GM12878 (cell line): ENCODE data around the gene TRIM56. TPM values are rescaled to one million over a fixed set of nuclear protein-coding genes. Genes with fewer than 3 reads are reported as not detected.

ENCODE experiments used
- BHLHE40 ChIP-seq, 2 experiments: fragments of 450-650 bp in 1 of 2; IDR thresholded peaks; 2 replicates each; pipeline ENCODE4 v1.6.1; 2011 to 2017; ENCODE audit warnings: low read depth in 2 of 2, borderline replicate concordance in 1 of 2, improper control_type of control experiment in 1 of 2, low read length in 1 of 2, mild to moderate bottlenecking in 1 of 2
- CHD1 ChIP-seq: IDR thresholded peaks from 2 replicates; pipeline ENCODE4 v1.6.1; 2012; ENCODE audit warnings: low read depth, low read length, improper control_type of control experiment
- CHD4 ChIP-seq: fragments of 200-600 bp; sonication (generic); IDR thresholded peaks from 2 replicates; pipeline ENCODE4 v1.6.1; 2016; ENCODE audit warnings: mild to moderate bottlenecking
- E2F8 ChIP-seq: fragments of 450-650 bp; IDR thresholded peaks from 2 replicates; pipeline ENCODE4 v1.6.1; 2018; ENCODE audit warnings: mild to moderate bottlenecking, low read depth, moderate library complexity; ENCODE audit not compliant: partially characterized antibody
- EED ChIP-seq: sonication (generic); IDR thresholded peaks from 2 replicates; pipeline ENCODE4 v1.6.1; 2016; ENCODE audit warnings: antibody characterized with exemption, low read depth
- IRF4 ChIP-seq: IDR thresholded peaks from 2 replicates; pipeline ENCODE4 v1.6.1; 2011; ENCODE audit warnings: low read depth, low read length
- MEF2B ChIP-seq: fragments of 450-650 bp; IDR thresholded peaks from 2 replicates; pipeline ENCODE4 v1.6.1; 2018; ENCODE audit warnings: mild to moderate bottlenecking, moderate library complexity; ENCODE audit not compliant: partially characterized antibody, poor library complexity, severe bottlenecking
- NBN ChIP-seq: fragments of 450-650 bp; IDR thresholded peaks from 2 replicates; pipeline ENCODE4 v1.6.1; 2016
- PAX8 ChIP-seq: fragments of 450-650 bp; IDR thresholded peaks from 2 replicates; pipeline ENCODE4 v1.6.1; 2017; ENCODE audit warnings: mild to moderate bottlenecking, moderate library complexity
- POLR2A ChIP-seq: IDR thresholded peaks from 2 replicates; pipeline ENCODE4 v1.6.1; 2011; ENCODE audit warnings: low read depth, mild to moderate bottlenecking, low read length
- POU2F2 ChIP-seq: IDR thresholded peaks from 3 replicates; pipeline ENCODE4 v1.6.1; 2011; ENCODE audit warnings: low read depth, mild to moderate bottlenecking, low read length, borderline replicate concordance
- RAD21 ChIP-seq: IDR thresholded peaks from 2 replicates; pipeline ENCODE4 v1.6.1; 2011; ENCODE audit warnings: mild to moderate bottlenecking, low read depth, low read length, moderate library complexity; ENCODE audit not compliant: insufficient read depth
- RAD51 ChIP-seq: fragments of 450-650 bp; IDR thresholded peaks from 2 replicates; pipeline ENCODE4 v1.6.1; 2016; ENCODE audit warnings: moderate library complexity, mild to moderate bottlenecking, inconsistent platforms
- RB1 ChIP-seq: fragments of 450-650 bp; formaldehyde crosslinking; IDR thresholded peaks from 2 replicates; pipeline ENCODE4 v1.6.1; 2017; ENCODE audit warnings: mild to moderate bottlenecking, borderline replicate concordance
- RFX5 ChIP-seq: IDR thresholded peaks from 2 replicates; pipeline ENCODE4 v1.6.1; 2011; ENCODE audit warnings: low read depth, low read length, improper control_type of control experiment
- RUNX3 ChIP-seq: IDR thresholded peaks from 2 replicates; pipeline ENCODE4 v1.6.1; 2012; ENCODE audit warnings: low read length, inconsistent platforms
- SIN3A ChIP-seq: IDR thresholded peaks from 2 replicates; pipeline ENCODE4 v1.6.1; 2012; ENCODE audit warnings: low read depth, low read length, improper control_type of control experiment
- SP1 ChIP-seq: IDR thresholded peaks from one replicate; pipeline ENCODE4 v1.6.1; 2011; ENCODE audit warnings: low read depth, low read length
- SPI1 ChIP-seq: IDR thresholded peaks from 2 replicates; pipeline ENCODE4 v1.6.1; 2011; ENCODE audit warnings: low read depth, mild to moderate bottlenecking, low read length, moderate library complexity, borderline replicate concordance; ENCODE audit not compliant: insufficient read depth
- SRF ChIP-seq, 2 experiments: IDR thresholded peaks; 2 replicates each; pipeline ENCODE4 v1.6.1; 2011; ENCODE audit warnings: low read depth in 2 of 2, low read length in 2 of 2, mild to moderate bottlenecking in 1 of 2, moderate library complexity in 1 of 2
- TAF1 ChIP-seq: IDR thresholded peaks from 2 replicates; pipeline ENCODE4 v1.6.1; 2011; ENCODE audit warnings: mild to moderate bottlenecking, low read depth, low read length, borderline replicate concordance
- YY1 ChIP-seq: IDR thresholded peaks from 2 replicates; pipeline ENCODE4 v1.6.1; 2011; ENCODE audit warnings: low read depth, mild to moderate bottlenecking, low read length
- ZNF622 ChIP-seq: fragments of 450-650 bp; IDR thresholded peaks from 2 replicates; pipeline ENCODE4 v1.6.1; 2017; ENCODE audit warnings: mild to moderate bottlenecking, inconsistent platforms
- ZSCAN29 ChIP-seq: fragments of 450-650 bp; IDR thresholded peaks from 2 replicates; pipeline ENCODE4 v1.6.1; 2017; ENCODE audit warnings: mild to moderate bottlenecking, moderate library complexity
- polyA plus RNA-seq, 11 experiments: library from polyadenylated mRNA; depleted of rRNA in 4 of 11; unstranded in 6 of 11; stranded (reverse) in 5 of 11; fragments of >200 nt; fragmentation: Nextera tagmentation in 4 of 11; fragmentation: Illumina TruSeq in 1 of 11; extraction: Ambion mirVana in 4 of 11; extraction: Trizol in 1 of 11; gene quantifications; 1 replicate in 1 of 11; 2 replicates in 10 of 11; pipeline versions ENCODE4 v1.2.1 to v1.2.3, GENCODE V29; 2011 to 2016; ENCODE audit warnings: inconsistent platforms in 2 of 11, missing spikeins in 2 of 11, low read depth in 1 of 11
- total RNA-seq, 4 experiments: library from RNA; depleted of rRNA in 3 of 4; stranded (reverse); fragments of >200 nt in 3 of 4; fragmentation: Illumina TruSeq in 1 of 4; extraction: Trizol in 1 of 4; gene quantifications; 2 replicates each; pipeline versions ENCODE4 v1.2.1 to v1.2.3, GENCODE V29; 2013 to 2021
- TF ChIP-seq, protein P1 (sequence below): IDR thresholded peaks from 2 replicates; pipeline ENCODE4 v1.6.1; 2012; ENCODE audit warnings: improper control_type of control experiment, low read depth, low read length; ENCODE audit not compliant: insufficient replicate concordance
- TF ChIP-seq, protein P2 (sequence below): IDR thresholded peaks from 2 replicates; pipeline ENCODE4 v1.6.1; 2012; ENCODE audit warnings: low read depth, low read length, improper control_type of control experiment

Gene TRIM56
- total and polyA plus RNA-seq, 10 of the 15 experiments (the other 5 are each of a cell fraction or from before 2014, with no cell fraction given) = 3.2 to 37.5 (median 11.8) TPM

DNA sequence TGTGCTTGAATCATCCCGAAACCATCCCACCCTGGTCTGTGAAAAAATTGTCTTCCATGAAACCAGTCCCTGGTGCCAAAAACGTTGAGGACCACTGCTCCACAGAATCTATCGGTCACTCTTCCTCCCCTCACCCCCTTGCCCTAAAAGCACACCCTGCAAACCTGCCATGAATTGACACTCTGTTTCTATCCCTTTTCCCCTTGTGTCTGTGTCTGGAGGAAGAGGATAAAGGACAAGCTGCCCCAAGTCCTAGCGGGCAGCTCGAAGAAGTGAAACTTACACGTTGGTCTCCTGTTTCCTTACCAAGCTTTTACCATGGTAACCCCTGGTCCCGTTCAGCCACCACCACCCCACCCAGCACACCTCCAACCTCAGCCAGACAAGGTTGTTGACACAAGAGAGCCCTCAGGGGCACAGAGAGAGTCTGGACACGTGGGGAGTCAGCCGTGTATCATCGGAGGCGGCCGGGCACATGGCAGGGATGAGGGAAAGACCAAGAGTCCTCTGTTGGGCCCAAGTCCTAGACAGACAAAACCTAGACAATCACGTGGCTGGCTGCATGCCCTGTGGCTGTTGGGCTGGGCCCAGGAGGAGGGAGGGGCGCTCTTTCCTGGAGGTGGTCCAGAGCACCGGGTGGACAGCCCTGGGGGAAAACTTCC lies 40.8 kb downstream of the TRIM56 start (continued):
- TF ChIP-seq, protein P1, sequence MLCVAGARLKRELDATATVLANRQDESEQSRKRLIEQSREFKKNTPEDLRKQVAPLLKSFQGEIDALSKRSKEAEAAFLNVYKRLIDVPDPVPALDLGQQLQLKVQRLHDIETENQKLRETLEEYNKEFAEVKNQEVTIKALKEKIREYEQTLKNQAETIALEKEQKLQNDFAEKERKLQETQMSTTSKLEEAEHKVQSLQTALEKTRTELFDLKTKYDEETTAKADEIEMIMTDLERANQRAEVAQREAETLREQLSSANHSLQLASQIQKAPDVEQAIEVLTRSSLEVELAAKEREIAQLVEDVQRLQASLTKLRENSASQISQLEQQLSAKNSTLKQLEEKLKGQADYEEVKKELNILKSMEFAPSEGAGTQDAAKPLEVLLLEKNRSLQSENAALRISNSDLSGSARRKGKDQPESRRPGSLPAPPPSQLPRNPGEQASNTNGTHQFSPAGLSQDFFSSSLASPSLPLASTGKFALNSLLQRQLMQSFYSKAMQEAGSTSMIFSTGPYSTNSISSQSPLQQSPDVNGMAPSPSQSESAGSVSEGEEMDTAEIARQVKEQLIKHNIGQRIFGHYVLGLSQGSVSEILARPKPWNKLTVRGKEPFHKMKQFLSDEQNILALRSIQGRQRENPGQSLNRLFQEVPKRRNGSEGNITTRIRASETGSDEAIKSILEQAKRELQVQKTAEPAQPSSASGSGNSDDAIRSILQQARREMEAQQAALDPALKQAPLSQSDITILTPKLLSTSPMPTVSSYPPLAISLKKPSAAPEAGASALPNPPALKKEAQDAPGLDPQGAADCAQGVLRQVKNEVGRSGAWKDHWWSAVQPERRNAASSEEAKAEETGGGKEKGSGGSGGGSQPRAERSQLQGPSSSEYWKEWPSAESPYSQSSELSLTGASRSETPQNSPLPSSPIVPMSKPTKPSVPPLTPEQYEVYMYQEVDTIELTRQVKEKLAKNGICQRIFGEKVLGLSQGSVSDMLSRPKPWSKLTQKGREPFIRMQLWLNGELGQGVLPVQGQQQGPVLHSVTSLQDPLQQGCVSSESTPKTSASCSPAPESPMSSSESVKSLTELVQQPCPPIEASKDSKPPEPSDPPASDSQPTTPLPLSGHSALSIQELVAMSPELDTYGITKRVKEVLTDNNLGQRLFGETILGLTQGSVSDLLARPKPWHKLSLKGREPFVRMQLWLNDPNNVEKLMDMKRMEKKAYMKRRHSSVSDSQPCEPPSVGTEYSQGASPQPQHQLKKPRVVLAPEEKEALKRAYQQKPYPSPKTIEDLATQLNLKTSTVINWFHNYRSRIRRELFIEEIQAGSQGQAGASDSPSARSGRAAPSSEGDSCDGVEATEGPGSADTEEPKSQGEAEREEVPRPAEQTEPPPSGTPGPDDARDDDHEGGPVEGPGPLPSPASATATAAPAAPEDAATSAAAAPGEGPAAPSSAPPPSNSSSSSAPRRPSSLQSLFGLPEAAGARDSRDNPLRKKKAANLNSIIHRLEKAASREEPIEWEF = no peak
- TF ChIP-seq TAF1 = no peak
- TF ChIP-seq E2F8 = no peak
- TF ChIP-seq RUNX3 = peak; percentile 31
- TF ChIP-seq YY1 = no peak
- TF ChIP-seq, protein P2, sequence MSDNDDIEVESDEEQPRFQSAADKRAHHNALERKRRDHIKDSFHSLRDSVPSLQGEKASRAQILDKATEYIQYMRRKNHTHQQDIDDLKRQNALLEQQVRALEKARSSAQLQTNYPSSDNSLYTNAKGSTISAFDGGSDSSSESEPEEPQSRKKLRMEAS = peak; percentile 81; the same call in 1 of the 2 replicates
- TF ChIP-seq EED = peak; percentile 33
- TF ChIP-seq MEF2B = peak; percentile 35
- TF ChIP-seq RB1 = no peak
- no peak for TF ChIP-seq PAX8
- TF ChIP-seq ZNF622 = no peak
- 0 out of 2 replicates have a peak, but pooled peaks have one; percentile 34 for TF ChIP-seq IRF4
- TF ChIP-seq NBN = no peak
- TF ChIP-seq CHD1 = no peak
- peak; percentile 39; the same call in 1 of the 2 replicates for TF ChIP-seq SIN3A
- TF ChIP-seq SP1 = no peak
- TF ChIP-seq BHLHE40 (IDR thresholded peaks at IDR 0.05; ENCODE audit: borderline replicate concordance in 1 of 2, low read depth in 2 of 2, low read length in 1 of 2) = peak; percentile 29 to 82; a peak in 3 of 4 replicates
- TF ChIP-seq RAD51 = peak; percentile 71
- no peak for TF ChIP-seq CHD4
- no peak for TF ChIP-seq RAD21
- peak; percentile 90 for TF ChIP-seq SPI1
- no peak for TF ChIP-seq POLR2A
- no peak for TF ChIP-seq POU2F2
- TF ChIP-seq SRF (IDR thresholded peaks at IDR 0.05; ENCODE audit: low read depth in 2 of 2, low read length in 2 of 2) = no peak
- TF ChIP-seq ZSCAN29 = no peak
- TF ChIP-seq RFX5 = no peak
